ENCODE data around the gene DNAH17. TPM values are rescaled to one million over a fixed set of nuclear protein-coding genes. Genes with fewer than 3 reads are reported as not detected.
A peak's percentile ranks its signal among the peaks of the same experiment; 100 is the strongest.

Gene DNAH17
- total and polyA plus RNA-seq, 2 of the 13 experiments (the other 11 are each of a cell fraction or from before 2014, with no cell fraction given): 0.86 to 1.6 TPM

GRCh38 chr17:78396441-78397337, 180.5 kb downstream of the DNAH17 start (continued):
- TF ChIP-seq AHDC1 (CRISPR knock-in tag; IDR thresholded peaks at IDR 0.05; ENCODE audit: borderline replicate concordance) (no peak), ZIK1 (CRISPR knock-in tag; IDR thresholded peaks at IDR 0.05; ENCODE audit: borderline replicate concordance, low read depth) (no peak), ZNF501 (CRISPR knock-in tag; IDR thresholded peaks at IDR 0.05) (0 out of 2 replicates have a peak, but pooled peaks have one; percentile 9), KMT2B (CRISPR knock-in tag; IDR thresholded peaks at IDR 0.05) (no peak), ZNF713 (CRISPR knock-in tag; IDR thresholded peaks at IDR 0.05) (no peak), ELF4 (CRISPR knock-in tag; IDR thresholded peaks at IDR 0.05; ENCODE audit: borderline replicate concordance) (no peak), ZNF260 (CRISPR knock-in tag; IDR thresholded peaks at IDR 0.05; ENCODE audit: borderline replicate concordance, low read depth) (no peak), SNAPC4 (CRISPR knock-in tag; IDR thresholded peaks at IDR 0.05) (no peak), ZNF574 (CRISPR knock-in tag; IDR thresholded peaks at IDR 0.05) (no peak; the same call in 1 of the 2 replicates), BCL6 (CRISPR knock-in tag; IDR thresholded peaks at IDR 0.05) (peak; percentile 27; the same call in 1 of the 2 replicates), SYNCRIP (IDR thresholded peaks at IDR 0.05; ENCODE audit: insufficient read depth, low read depth, low read length) (no peak), HMG20A (CRISPR knock-in tag; IDR thresholded peaks at IDR 0.05; ENCODE audit: borderline replicate concordance) (no peak), ZNF263 (CRISPR knock-in tag; IDR thresholded peaks at IDR 0.05) (no peak), ZNF607 (CRISPR knock-in tag; IDR thresholded peaks at IDR 0.05; ENCODE audit: borderline replicate concordance) (no peak), KLF13 (CRISPR knock-in tag; IDR thresholded peaks at IDR 0.05) (no peak)

Data from HepG2 (cell line).